Tibial artery (tissue), 4 donors: ENCODE data around the gene ZEB1.

Experiments
- DNase-seq, 2 donors: peaks; one replicate each; pipeline ENCODE4 v3.0.0-alpha.2; 2019
- H3K27ac ChIP-seq, 2 donors: fragments of 200-600 bp; sonication (generic) in 1 of 2; 1 replicate in 1 of 2; 2 replicates in 1 of 2; pipeline ENCODE4 v1.5.1; 2018 to 2019; ENCODE audit warnings: mild to moderate bottlenecking in 1 of 2
- H3K27me3 ChIP-seq, 2 donors: fragments of 200-600 bp; sonication (generic) in 1 of 2; one replicate each; pipeline versions ENCODE4 v1.5.1 to v1.6.0; 2016 to 2019
- H3K36me3 ChIP-seq, 3 donors: fragments of 200-600 bp; sonication (generic) in 2 of 3; one replicate each; pipeline ENCODE4 v1.5.1; 2016 to 2019; ENCODE audit warnings: mild to moderate bottlenecking in 2 of 3
- H3K4me1 ChIP-seq, 4 donors: fragments of 200-600 bp; sonication (generic) in 2 of 4; 1 replicate in 3 of 4; 2 replicates in 1 of 4; pipeline ENCODE4 v1.5.1; 2016 to 2019
- H3K4me3 ChIP-seq, 2 donors: fragments of 200-600 bp; sonication (generic) in 1 of 2; 1 replicate in 1 of 2; 2 replicates in 1 of 2; pipeline ENCODE4 v1.5.1; 2018 to 2019; ENCODE audit warnings: mild to moderate bottlenecking in 2 of 2
- H3K9me3 ChIP-seq, 3 donors: fragments of 200-600 bp; sonication (generic) in 1 of 3; one replicate each; pipeline ENCODE4 v1.5.1; 2016 to 2019
- intact Hi-C: fragments of 100-400 bp; cut with DNase I; formaldehyde crosslinking; loops from one replicate; pipeline ENCODE4 v1.15.0; 2023; ENCODE audit warnings: low total_unique reads
- TF ChIP-seq, protein P1 (sequence below), 2 experiments: fragments of 200-600 bp in 1 of 2; fragments of 450-650 bp in 1 of 2; IDR thresholded peaks; one replicate each; pipeline ENCODE4 v1.5.1; 2017 to 2019; ENCODE audit warnings: antibody characterized with exemption in 2 of 2, mild to moderate bottlenecking in 1 of 2, moderate library complexity in 1 of 2

ZEB1 gene

DNA sequence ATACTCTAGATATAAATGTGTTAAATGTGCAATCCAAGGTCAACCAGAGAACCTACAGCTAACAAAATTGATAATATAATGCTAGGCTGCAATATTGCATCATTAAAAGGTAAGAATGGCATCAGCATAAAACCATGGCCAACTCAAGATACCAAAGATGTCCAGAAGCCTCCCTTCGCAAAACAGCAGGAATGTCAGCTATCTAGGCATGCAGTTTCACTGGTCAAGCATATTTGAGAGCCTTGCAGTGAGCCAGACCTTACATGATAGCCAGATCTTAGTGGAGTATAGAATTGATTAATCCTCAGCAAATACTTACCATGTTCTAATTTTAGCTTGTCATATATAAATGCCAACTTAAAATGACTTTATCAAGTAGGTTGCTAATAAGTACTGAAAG is 138.8 kb downstream of the ZEB1 start:
- intact Hi-C loops = no loop called here
- Histone ChIP-seq H3K4me1 (peaks cover 0 to 11% (median 3%) of the 10 kb centered on the region in 4 donors), H3K27me3 (no peaks in the 10 kb centered on the region), H3K4me3 (no peak overlapping the region), H3K27ac (no peak overlapping the region), H3K36me3 (peaks cover 11 to 21% (median 19%) of the 10 kb centered on the region in 3 donors), H3K9me3 (peaks cover 0 to under 1% (median 0%) of the 10 kb centered on the region in 3 donors)
- TF ChIP-seq, protein P1, sequence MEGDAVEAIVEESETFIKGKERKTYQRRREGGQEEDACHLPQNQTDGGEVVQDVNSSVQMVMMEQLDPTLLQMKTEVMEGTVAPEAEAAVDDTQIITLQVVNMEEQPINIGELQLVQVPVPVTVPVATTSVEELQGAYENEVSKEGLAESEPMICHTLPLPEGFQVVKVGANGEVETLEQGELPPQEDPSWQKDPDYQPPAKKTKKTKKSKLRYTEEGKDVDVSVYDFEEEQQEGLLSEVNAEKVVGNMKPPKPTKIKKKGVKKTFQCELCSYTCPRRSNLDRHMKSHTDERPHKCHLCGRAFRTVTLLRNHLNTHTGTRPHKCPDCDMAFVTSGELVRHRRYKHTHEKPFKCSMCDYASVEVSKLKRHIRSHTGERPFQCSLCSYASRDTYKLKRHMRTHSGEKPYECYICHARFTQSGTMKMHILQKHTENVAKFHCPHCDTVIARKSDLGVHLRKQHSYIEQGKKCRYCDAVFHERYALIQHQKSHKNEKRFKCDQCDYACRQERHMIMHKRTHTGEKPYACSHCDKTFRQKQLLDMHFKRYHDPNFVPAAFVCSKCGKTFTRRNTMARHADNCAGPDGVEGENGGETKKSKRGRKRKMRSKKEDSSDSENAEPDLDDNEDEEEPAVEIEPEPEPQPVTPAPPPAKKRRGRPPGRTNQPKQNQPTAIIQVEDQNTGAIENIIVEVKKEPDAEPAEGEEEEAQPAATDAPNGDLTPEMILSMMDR (IDR thresholded peaks at IDR 0.05) = no peak
- no peak for DNase-seq

DNA sequence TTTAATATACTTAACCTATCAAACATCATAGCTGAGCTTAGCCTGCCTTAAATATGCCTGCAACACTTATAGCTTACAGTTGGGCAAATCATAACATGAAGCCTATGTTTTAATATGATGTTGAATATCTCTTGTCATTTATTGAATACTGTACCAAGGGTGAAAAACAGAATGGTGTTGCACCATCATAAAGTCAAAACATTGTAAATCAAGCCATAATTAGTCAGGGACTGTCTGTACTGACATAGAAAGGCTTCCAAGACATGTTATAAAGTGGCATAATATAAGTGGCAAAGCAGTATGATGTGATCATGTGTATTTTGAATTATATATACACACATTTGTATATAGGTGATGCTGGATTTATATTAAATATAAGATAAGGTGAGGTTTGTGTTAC is 140.0 kb downstream of the ZEB1 start:
- intact Hi-C loops = no loop called here
- Histone ChIP-seq H3K4me3 (no peak overlapping the region), H3K27ac (no peak overlapping the region), H3K4me1 (peaks cover 0 to 11% (median 2%) of the 10 kb centered on the region in 4 donors), H3K36me3 (peaks cover 22 to 32% (median 30%) of the 10 kb centered on the region in 3 donors), H3K27me3 (no peaks in the 10 kb centered on the region), H3K9me3 (peaks cover 0 to 12% (median 0%) of the 10 kb centered on the region in 3 donors)
- TF ChIP-seq, protein P1 (IDR thresholded peaks at IDR 0.05) = no peak
- no peak for DNase-seq

DNA sequence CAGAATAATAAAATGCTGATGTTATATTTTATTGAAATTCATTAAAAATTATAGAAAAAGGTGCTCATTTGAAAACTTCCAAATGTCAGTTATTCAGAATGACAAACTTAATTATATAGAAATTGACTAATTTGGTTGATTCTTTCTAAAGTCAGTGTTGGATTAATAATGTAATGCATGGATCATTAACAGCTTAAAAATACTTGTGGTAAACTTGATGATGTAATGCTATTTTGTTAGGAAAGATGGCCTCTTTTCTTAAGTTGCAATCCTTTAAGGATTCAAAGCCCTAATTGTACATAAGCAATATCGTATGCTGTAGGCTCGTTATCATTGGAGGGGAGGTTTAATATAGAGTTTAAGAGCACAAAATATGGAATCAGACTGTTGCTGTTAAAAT is 141.2 kb downstream of the ZEB1 start:
- TF ChIP-seq, protein P1 (IDR thresholded peaks at IDR 0.05) = no peak
- intact Hi-C loops = no loop called here
- no peak for DNase-seq

DNA sequence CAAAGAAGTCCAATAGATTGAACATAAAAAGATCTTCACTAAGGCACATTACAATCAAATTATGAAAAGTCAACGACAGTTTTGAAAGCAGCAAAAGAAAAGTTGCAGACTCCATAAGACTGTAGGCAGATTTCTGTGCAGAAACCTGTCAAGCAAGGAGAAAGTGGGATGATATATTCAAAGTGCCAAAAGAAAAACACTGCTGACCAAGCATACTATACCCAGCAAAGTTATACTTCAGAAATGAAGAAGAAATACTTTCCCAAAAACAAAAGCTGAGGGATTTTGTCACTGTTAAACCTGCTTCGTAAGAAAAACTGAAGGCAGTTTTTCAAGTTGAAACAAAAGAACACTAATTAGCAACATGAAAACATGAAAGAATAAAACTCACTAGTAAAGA is 145.5 kb downstream of the ZEB1 start:
- peaks cover 38 to 69% (median 60%) of the 10 kb centered on the region in 3 donors for H3K36me3 ChIP-seq
- no peak overlapping the region for H3K27ac ChIP-seq
- H3K4me3 ChIP-seq = no peak overlapping the region
- intact Hi-C loops = no loop called here
- TF ChIP-seq, protein P1 (IDR thresholded peaks at IDR 0.05) = no peak
- H3K27me3 ChIP-seq = no peaks in the 10 kb centered on the region
- DNase-seq = no peak
- peaks cover 0 to 15% (median 0%) of the 10 kb centered on the region in 4 donors for H3K4me1 ChIP-seq
- peaks cover 0 to 29% (median 7%) of the 10 kb centered on the region in 3 donors for H3K9me3 ChIP-seq

More for the DNA sequence above, 141.2 kb downstream of the ZEB1 start:
- Histone ChIP-seq H3K27me3 (no peaks in the 10 kb centered on the region), H3K27ac (no peak overlapping the region), H3K4me1 (peaks cover 0 to 11% (median 2%) of the 10 kb centered on the region in 4 donors), H3K4me3 (no peak overlapping the region), H3K36me3 (peaks cover 27 to 45% (median 41%) of the 10 kb centered on the region in 3 donors), H3K9me3 (peaks cover 0 to 24% (median 7%) of the 10 kb centered on the region in 3 donors)

DNA sequence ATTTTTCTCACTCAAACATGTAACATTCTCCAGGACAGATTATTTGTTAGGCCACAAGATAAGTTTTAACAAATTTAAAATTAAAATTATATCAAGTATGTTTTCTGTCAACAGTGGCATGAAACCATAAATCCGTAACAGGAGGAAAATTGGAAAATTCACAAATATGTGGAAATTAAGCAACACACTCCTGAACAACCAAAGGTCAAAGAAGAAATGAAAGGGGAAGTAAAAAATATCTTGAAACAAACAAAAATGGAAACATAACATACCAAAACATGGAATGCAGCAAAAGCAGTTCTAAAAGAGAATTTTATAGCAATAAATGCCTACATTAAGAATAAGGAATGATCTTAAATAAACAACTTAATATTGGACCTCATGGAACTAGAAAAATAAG is 147.3 kb downstream of the ZEB1 start:
- Histone ChIP-seq H3K27me3 (no peaks in the 10 kb centered on the region), H3K4me3 (no peak overlapping the region), H3K9me3 (peaks cover 0 to 29% (median 7%) of the 10 kb centered on the region in 3 donors), H3K36me3 (peaks cover 38 to 63% (median 57%) of the 10 kb centered on the region in 3 donors), H3K27ac (no peak overlapping the region), H3K4me1 (peaks cover 0 to 14% (median 0%) of the 10 kb centered on the region in 4 donors)
- no peak for DNase-seq
- intact Hi-C loops = no loop called here
- TF ChIP-seq, protein P1 (IDR thresholded peaks at IDR 0.05) = no peak
